ENCODE measurements around the gene FAM219B. TPM values are rescaled to one million over a fixed set of nuclear protein-coding genes. Genes with fewer than 3 reads are reported as not detected.

FAM219B gene
- total and polyA plus RNA-seq, 2 of the 8 experiments (the other 6 are each of a cell fraction or from before 2014, with no cell fraction given) = 57.1 to 66.6 TPM

DNA sequence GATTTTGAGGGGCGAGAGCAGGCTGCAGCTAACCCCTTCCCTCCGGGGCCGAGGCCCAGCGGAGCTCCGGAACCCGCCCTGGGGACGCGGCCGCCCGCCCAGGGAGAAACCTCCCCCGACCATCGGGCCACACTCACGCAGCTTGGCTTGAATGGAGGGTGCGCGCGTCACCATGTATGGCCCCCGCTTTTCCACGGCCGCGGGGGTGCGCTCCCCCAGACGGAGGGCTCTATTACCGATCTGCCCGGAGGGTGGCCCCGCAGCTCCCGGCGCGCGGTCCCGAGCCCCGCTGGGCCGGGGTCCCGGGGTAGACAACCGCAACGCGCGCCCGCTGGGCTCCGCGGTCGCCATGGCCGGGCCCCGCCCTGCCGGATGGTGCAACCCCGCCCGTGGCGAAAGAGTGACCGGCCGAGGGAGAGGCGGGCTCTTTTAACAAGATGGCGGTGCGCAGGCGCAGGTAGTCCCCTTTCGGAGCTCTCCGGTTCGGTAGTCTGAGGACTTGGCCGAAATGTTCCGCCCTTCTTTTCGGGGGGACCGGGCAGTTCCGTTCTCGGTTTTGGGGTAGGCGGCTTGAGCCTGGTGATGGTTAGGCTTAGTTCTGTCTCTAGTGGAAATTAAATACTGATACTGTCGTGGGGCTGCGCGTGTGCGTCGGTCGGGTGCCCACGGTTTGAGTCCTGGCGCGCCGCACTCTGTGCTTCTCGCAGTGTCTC is at the start of gene FAM219B (continued):
- TF ChIP-seq PHF8 (conservative IDR thresholded peaks at IDR 0.05; ENCODE audit: low read depth, low read length) = peak; percentile 87
- no peak for TF ChIP-seq JUN (IDR thresholded peaks at IDR 0.05; ENCODE audit: low read depth, low read length)
- no peak for TF ChIP-seq BACH1 (IDR thresholded peaks at IDR 0.05; ENCODE audit: low read length)
- no peak for TF ChIP-seq SRF (IDR thresholded peaks at IDR 0.05; ENCODE audit: low read depth, low read length)
- TF ChIP-seq TAF7 (optimal IDR thresholded peaks at IDR 0.05; ENCODE audit: borderline replicate concordance, low read depth, low read length) = peak; percentile 69
- TF ChIP-seq RFX5 (IDR thresholded peaks at IDR 0.05; ENCODE audit: borderline replicate concordance, low read depth, low read length) = no peak
- no peak for TF ChIP-seq TEAD4 (IDR thresholded peaks at IDR 0.05; ENCODE audit: low read depth, low read length)
- TF ChIP-seq ZNF274 (IDR thresholded peaks at IDR 0.05; ENCODE audit: borderline replicate concordance, extremely low read depth, low read length) = no peak
- no peak for TF ChIP-seq KDM5A (IDR thresholded peaks at IDR 0.05; ENCODE audit: low read length)
- TF ChIP-seq TBP (IDR thresholded peaks at IDR 0.05; ENCODE audit: low read depth, low read length) = peak; percentile 68; the same call in 1 of the 2 replicates
- no peak for TF ChIP-seq RXRA (IDR thresholded peaks at IDR 0.05; ENCODE audit: insufficient read depth, low read depth, low read length)
- peak; percentile 61 to 69; a peak in 2 of 3 replicates for TF ChIP-seq POLR2A (IDR thresholded peaks at IDR 0.05; ENCODE audit: control extremely low read depth in 1 of 2, low read depth in 2 of 2, low read length in 2 of 2)
- TF ChIP-seq KDM1A (IDR thresholded peaks at IDR 0.05; ENCODE audit: borderline replicate concordance, low read length) = no peak
- no peak for TF ChIP-seq POU5F1 (IDR thresholded peaks at IDR 0.05; ENCODE audit: low read depth, low read length)
- TF ChIP-seq NRF1 (IDR thresholded peaks at IDR 0.05; ENCODE audit: low read depth, low read length) = peak; percentile 90
- TF ChIP-seq SUZ12 (IDR thresholded peaks at IDR 0.05; ENCODE audit: low read length) = no peak
- no peak for TF ChIP-seq CHD2 (IDR thresholded peaks at IDR 0.05; ENCODE audit: low read length)
- TF ChIP-seq RBBP5 (IDR thresholded peaks at IDR 0.05; ENCODE audit: borderline replicate concordance, low read depth, low read length) = no peak
- no peak for TF ChIP-seq JUND (IDR thresholded peaks at IDR 0.05; ENCODE audit: low read length)
- no peak; the same call in 1 of the 2 replicates for TF ChIP-seq ATF2 (IDR thresholded peaks at IDR 0.05; ENCODE audit: low read length)
- peak; percentile 61; the same call in 1 of the 2 replicates for TF ChIP-seq SP4 (IDR thresholded peaks at IDR 0.05; ENCODE audit: low read length)
- TF ChIP-seq YY1 (IDR thresholded peaks at IDR 0.05; ENCODE audit: low read depth, low read length) = peak; percentile 93
- peak; percentile 68; the same call in 1 of the 2 replicates for TF ChIP-seq CEBPB (IDR thresholded peaks at IDR 0.05; ENCODE audit: low read depth, low read length)
- peak; percentile 33; the same call in 1 of the 2 replicates for TF ChIP-seq E2F6 (IDR thresholded peaks at IDR 0.05)

Measured in H1 (cell line).